K562 (cell line): ENCODE measurements around the gene ZNRF1. TPM values are rescaled to one million over a fixed set of nuclear protein-coding genes. Genes with fewer than 3 reads are reported as not detected.

Experiments
- ARID2 ChIP-seq: fragments of 450-650 bp; IDR thresholded peaks from 2 replicates; pipeline ENCODE4 v1.6.1; 2017; ENCODE audit warnings: antibody characterized with exemption, mild to moderate bottlenecking
- CREB1 ChIP-seq, 2 experiments: sonication (generic) in 1 of 2; formaldehyde crosslinking in 1 of 2; IDR thresholded peaks; 2 replicates each; pipeline versions ENCODE4 v1.6.1 to v1.8.0; 2012 to 2022; ENCODE audit warnings: inconsistent platforms in 1 of 2, mild to moderate bottlenecking in 1 of 2, missing genetic modification reagents in 1 of 2, moderate library complexity in 1 of 2
- CXXC5 ChIP-seq: fragments of 250-450 bp; sonication (Bioruptor Pico); IDR thresholded peaks from 2 replicates; pipeline ENCODE4 v1.8.0; 2022; ENCODE audit warnings: inconsistent platforms, mild to moderate bottlenecking, moderate library complexity
- EP300 ChIP-seq: IDR thresholded peaks from 2 replicates; pipeline ENCODE4 v1.6.1; 2012; ENCODE audit warnings: low read length, improper control_type of control experiment
- GTF3C2 ChIP-seq: IDR thresholded peaks from 3 replicates; pipeline ENCODE4 v1.6.1; 2011; ENCODE audit warnings: borderline replicate concordance, mild to moderate bottlenecking, moderate library complexity; ENCODE audit not compliant: insufficient read length; ENCODE audit errors: extremely low read depth
- PHB ChIP-seq: fragments of 250-450 bp; sonication (Bioruptor Pico); IDR thresholded peaks from 2 replicates; pipeline ENCODE4 v1.5.0; 2021
- SMAD2 ChIP-seq: fragments of 150-350 bp; IDR thresholded peaks from 2 replicates; pipeline ENCODE4 v1.6.1; 2014; ENCODE audit warnings: low read depth, mild to moderate bottlenecking, low read length
- SRF ChIP-seq, 2 experiments: fragments of 250-450, 450-650 bp in 1 of 2; sonication (Bioruptor Pico) in 1 of 2; sonication (generic) in 1 of 2; formaldehyde crosslinking; IDR thresholded peaks; 2 replicates each; pipeline versions ENCODE4 v1.5.0 to v1.5.1; 2020 to 2022; ENCODE audit warnings: mild to moderate bottlenecking in 1 of 2, missing genetic modification reagents in 1 of 2
- TFAM ChIP-seq: fragments of 250-450 bp; sonication (Bioruptor Pico); conservative IDR thresholded peaks from 2 replicates; pipeline ENCODE4 v1.5.0; 2021; ENCODE audit warnings: mild to moderate bottlenecking, moderate library complexity
- TRIM24 ChIP-seq, 2 experiments: fragments of 450-650 bp; IDR thresholded peaks; 2 replicates each; pipeline ENCODE4 v1.6.1; 2016
- ZFP30 ChIP-seq: fragments of 250-450 bp; sonication (Bioruptor Pico); IDR thresholded peaks from 2 replicates; pipeline ENCODE4 v1.8.0; 2022; ENCODE audit warnings: moderate library complexity, mild to moderate bottlenecking, inconsistent platforms, borderline replicate concordance
- ZNF133 ChIP-seq: fragments of 250-450 bp; sonication (Bioruptor Pico); IDR thresholded peaks from 2 replicates; pipeline ENCODE4 v1.4.0; 2020; ENCODE audit warnings: mild to moderate bottlenecking
- ZNF253 ChIP-seq: fragments of 250-450 bp; sonication (Bioruptor Pico); conservative IDR thresholded peaks from 2 replicates; pipeline ENCODE4 v1.6.1; 2021; ENCODE audit warnings: mild to moderate bottlenecking
- ZNF444 ChIP-seq: fragments of 250-450 bp; sonication (Bioruptor Pico); IDR thresholded peaks from 2 replicates; pipeline ENCODE4 v1.4.0; 2020; ENCODE audit warnings: mild to moderate bottlenecking, moderate library complexity
- ZNF609 ChIP-seq: sonication (generic); formaldehyde crosslinking; IDR thresholded peaks from 2 replicates; pipeline ENCODE4 v1.8.1; 2023; ENCODE audit warnings: missing genetic modification reagents, mild to moderate bottlenecking, borderline replicate concordance
- ZNF717 ChIP-seq: fragments of 250-450 bp; sonication (Bioruptor Pico); IDR thresholded peaks from 2 replicates; pipeline ENCODE4 v1.5.0; 2021
- polyA plus RNA-seq, 8 experiments: library from polyadenylated mRNA; depleted of rRNA in 4 of 8; stranded (reverse) in 5 of 8; unstranded in 3 of 8; fragments of >200 nt; fragmentation: Nextera tagmentation in 2 of 8; fragmentation: Illumina TruSeq in 1 of 8; extraction: Ambion mirVana in 2 of 8; extraction: Trizol in 1 of 8; gene quantifications; 2 replicates each; pipeline versions ENCODE4 v1.2.1 to v1.2.3, GENCODE V29; 2011 to 2014; ENCODE audit warnings: inconsistent platforms in 1 of 8, missing spikeins in 1 of 8
- total RNA-seq, 7 experiments: library from RNA; depleted of rRNA in 6 of 7; stranded (reverse); fragments of >200 nt in 6 of 7; fragmentation: Illumina TruSeq in 2 of 7; extraction: Trizol in 2 of 7; gene quantifications; 2 replicates each; pipeline versions ENCODE4 v1.2.1 to v1.2.3, GENCODE V29; 2011 to 2021; ENCODE audit warnings: low replicate concordance in 1 of 7
- TF ChIP-seq, protein P1 (sequence below): sonication (generic); formaldehyde crosslinking; IDR thresholded peaks from 2 replicates; pipeline ENCODE4 v1.8.0; 2022; ENCODE audit warnings: missing genetic modification reagents, mild to moderate bottlenecking, borderline replicate concordance

ZNRF1 gene
- total and polyA plus RNA-seq, 9 of the 15 experiments (the other 6 are each of a cell fraction or from before 2014, with no cell fraction given): 9.5 to 37.7 (median 20.0) TPM

- TF ChIP-seq ARID2 (no peak), CREB1 (IDR thresholded peaks at IDR 0.05) (no peak), CREB1 (CRISPR knock-in tag; IDR thresholded peaks at IDR 0.05) (no peak), SMAD2 (no peak), SRF (CRISPR knock-in tag; IDR thresholded peaks at IDR 0.05) (no peak), ZFP30 (CRISPR knock-in tag) (no peak), ZNF609 (0 out of 2 replicates have a peak, but pooled peaks have one; percentile 60), PHB (CRISPR knock-in tag) (no peak), GTF3C2 (no peak), ZNF253 (no peak), EP300 (peak; percentile 94), TFAM (CRISPR knock-in tag) (no peak), TRIM24 (IDR thresholded peaks at IDR 0.05) (0 out of 4 replicates have a peak, but pooled peaks of 1 of the 2 experiments have one; percentile 32), ZNF444 (CRISPR knock-in tag) (no peak), ZNF717 (no peak), CXXC5 (CRISPR knock-in tag) (peak; percentile 83), ZNF133 (CRISPR knock-in tag) (no peak)
- TF ChIP-seq, protein P1, sequence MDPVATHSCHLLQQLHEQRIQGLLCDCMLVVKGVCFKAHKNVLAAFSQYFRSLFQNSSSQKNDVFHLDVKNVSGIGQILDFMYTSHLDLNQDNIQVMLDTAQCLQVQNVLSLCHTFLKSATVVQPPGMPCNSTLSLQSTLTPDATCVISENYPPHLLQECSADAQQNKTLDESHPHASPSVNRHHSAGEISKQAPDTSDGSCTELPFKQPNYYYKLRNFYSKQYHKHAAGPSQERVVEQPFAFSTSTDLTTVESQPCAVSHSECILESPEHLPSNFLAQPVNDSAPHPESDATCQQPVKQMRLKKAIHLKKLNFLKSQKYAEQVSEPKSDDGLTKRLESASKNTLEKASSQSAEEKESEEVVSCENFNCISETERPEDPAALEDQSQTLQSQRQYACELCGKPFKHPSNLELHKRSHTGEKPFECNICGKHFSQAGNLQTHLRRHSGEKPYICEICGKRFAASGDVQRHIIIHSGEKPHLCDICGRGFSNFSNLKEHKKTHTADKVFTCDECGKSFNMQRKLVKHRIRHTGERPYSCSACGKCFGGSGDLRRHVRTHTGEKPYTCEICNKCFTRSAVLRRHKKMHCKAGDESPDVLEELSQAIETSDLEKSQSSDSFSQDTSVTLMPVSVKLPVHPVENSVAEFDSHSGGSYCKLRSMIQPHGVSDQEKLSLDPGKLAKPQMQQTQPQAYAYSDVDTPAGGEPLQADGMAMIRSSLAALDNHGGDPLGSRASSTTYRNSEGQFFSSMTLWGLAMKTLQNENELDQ (CRISPR knock-in tag): no peak
Observed at GRCh38 chr16:75074920-75075687, 76.3 kb downstream of the ZNRF1 start (continued).
